Measurements from ENCODE around the gene PCNX2.

The PCNX2 gene

DNA sequence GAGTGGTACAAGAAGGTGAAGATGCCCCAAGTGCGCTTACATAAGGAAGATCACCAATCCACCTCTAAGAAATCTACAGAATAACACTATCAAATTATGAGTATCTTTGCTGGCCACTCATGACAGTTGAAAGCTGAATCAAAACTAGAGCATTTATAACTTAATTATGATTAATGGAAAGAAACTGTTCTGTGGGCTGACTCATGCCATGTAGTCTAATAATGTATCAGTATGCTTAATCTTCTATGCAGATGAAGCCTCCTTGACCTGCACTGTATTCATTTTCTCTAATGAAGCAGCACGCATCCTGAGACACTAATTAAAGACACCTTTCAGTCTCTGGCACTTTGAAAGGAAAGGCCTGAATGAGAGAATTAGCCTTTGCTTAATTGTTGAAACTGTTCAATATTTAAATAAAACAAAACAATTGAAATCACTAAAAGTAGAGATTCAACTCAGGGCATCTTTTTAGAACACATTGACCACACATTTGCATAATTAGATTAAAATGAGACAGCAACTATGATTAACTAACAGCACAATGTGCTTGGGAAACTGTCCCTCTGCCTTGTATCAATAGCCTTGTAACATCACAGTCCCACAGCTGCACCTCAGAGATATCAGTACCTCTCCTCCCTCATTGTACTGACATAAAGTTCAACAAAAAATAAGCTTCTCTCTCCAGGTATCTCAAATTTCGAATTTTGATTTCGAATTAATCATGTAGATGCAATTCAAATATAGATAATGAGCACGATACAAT, 239.5 kb downstream of the PCNX2 start:
- H3K27ac ChIP-seq, result no peak overlapping the region
- TF ChIP-seq CTCF (conservative IDR thresholded peaks at IDR 0.05), result no peak
- no peak for TF ChIP-seq ZFX (IDR thresholded peaks at IDR 0.05)

DNA sequence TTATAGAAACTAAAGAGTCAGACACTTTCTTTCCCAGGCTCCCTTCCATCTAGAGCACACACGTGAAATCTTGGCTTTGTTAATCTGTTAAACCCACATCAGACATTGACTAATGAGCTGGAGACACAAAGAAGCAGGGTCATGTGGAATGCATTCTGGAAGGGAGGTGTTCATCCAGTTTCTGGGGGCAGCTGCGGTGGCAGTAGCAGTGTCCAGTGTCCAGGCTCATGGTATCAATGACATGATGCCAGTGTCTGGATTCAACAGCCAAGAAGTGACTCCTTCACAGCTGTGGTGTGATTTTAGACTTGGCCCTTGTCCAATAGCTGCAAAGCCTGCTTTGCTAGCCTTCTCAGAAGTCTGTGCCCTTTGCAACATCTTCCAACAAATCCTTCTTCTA, 249.9 kb downstream of the PCNX2 start:
- TF ChIP-seq ZFX (IDR thresholded peaks at IDR 0.05) (no peak), CTCF (conservative IDR thresholded peaks at IDR 0.05) (no peak)

GRCh38 chr1:233042834-233043233, 252.7 kb downstream of the PCNX2 start:
- TF ChIP-seq CTCF (conservative IDR thresholded peaks at IDR 0.05) (no peak), ZFX (IDR thresholded peaks at IDR 0.05) (no peak)
- no peak overlapping the region for H3K27ac ChIP-seq

More for the DNA sequence above, 249.9 kb downstream of the PCNX2 start:
- H3K27ac ChIP-seq, result no peak overlapping the region

- no peak overlapping the region for H3K27ac ChIP-seq
- TF ChIP-seq ZFX (IDR thresholded peaks at IDR 0.05) (no peak), CTCF (conservative IDR thresholded peaks at IDR 0.05) (no peak)
Observed at GRCh38 chr1:233040494-233040893, 255.0 kb downstream of the PCNX2 start.

GRCh38 chr1:233038581-233038980, 256.9 kb downstream of the PCNX2 start:
- TF ChIP-seq ZFX (IDR thresholded peaks at IDR 0.05), result no peak
- TF ChIP-seq CTCF (conservative IDR thresholded peaks at IDR 0.05), result no peak
- H3K27ac ChIP-seq, result no peak overlapping the region

GRCh38 chr1:233037843-233038242, 257.7 kb downstream of the PCNX2 start:
- H3K27ac ChIP-seq, result no peak overlapping the region

More at GRCh38 chr1:233037843-233038242, 257.7 kb downstream of the PCNX2 start:
- TF ChIP-seq CTCF (conservative IDR thresholded peaks at IDR 0.05) (no peak), ZFX (IDR thresholded peaks at IDR 0.05) (no peak)

Measured in C4-2B (cell line).